HG03135 (cell line): ENCODE measurements around the gene APLP1.
"Not testable (repeated sequence)": the region's sequence is repeated elsewhere in the genome, so short reads cannot be mapped to it uniquely, and the experiment has no call there.

Source experiments
- ATAC-seq: cut with Tn5 transposase; IDR thresholded peaks from one replicate; pipeline ENCODE4 v1.9.1; 2021; ENCODE audit warnings: mild to moderate bottlenecking, moderate library complexity; ENCODE audit not compliant: unreplicated experiment

Gene APLP1

DNA sequence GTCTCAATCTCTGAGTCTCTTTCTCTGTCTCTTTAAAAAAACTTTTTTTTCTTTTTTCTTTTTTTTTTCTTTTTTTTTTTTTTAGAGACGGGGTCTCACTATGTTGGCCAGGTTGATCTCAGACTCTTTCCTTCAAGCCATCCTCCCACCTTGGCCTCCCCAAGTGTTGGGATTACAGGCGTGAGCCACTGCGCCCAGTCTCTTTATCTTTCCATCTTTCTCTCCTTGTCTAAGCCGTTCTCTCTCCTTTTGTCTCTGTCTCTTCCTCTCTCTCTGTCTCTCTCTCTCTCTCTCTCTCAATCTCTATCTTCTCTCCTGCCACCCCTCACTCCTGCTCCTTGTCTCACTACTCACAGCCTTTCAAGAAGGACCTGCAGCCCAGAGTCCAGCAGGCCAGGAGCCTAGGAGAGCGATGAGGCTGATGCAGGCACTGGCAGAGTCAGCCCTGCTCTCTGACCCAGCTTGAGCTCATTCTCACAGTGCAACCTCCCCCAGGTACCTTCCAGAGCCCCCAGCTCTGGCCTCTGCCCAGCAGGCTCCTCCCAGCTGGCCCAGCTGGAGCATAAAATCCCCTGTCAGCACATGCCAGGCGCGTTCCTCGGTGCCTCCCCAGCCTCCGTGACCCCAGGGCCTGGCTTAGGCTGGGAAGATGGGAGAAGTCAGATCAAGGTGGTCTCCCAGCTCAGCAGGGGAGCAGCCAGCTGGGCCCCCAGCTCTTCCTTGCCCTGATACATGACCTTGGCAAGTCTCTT, 16.2 kb upstream of the APLP1 start, which contains the start of gene NPHS1:
NPHS1 (minus strand) TSS at position 476 of the 752 bp plus-strand sequence. CDS start 667 bp downstream, outside the sequence.
- ATAC-seq: no peak

DNA sequence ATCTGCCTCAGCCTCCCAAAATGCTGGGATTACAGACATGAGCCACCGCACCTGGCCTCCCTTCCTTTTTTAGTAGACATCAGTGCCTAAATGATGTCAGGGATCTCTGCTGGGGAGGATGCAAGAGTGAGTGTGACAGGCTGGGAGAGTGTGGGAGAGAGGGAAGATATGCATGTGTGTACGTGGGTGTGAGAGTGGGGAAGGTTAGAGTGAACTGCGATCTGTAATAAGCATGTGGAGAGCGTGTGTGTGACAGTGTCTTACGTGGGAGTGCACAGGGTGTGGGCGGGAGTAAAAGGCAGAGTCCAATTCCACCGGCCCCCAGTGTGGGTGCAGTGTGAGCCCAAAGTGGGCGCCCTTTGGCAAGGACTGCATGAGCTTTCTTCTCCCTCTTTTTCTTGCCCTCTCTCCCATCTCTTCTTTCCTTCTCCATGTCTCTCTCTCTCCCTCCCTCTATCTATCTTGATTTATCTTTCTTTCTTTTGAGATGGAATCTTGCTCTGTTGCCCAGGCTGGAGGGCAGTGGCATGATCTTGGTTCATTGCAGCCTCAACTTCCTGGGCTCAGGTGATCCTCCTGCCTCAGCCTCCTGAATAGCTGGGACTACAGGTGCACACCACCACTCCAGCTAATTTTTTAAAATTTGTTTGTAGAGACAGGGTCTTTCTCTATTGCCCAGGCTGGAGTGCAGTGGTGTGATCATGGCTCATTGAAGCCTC, 15.2 kb upstream of the APLP1 start:
- ATAC-seq: no peak

DNA sequence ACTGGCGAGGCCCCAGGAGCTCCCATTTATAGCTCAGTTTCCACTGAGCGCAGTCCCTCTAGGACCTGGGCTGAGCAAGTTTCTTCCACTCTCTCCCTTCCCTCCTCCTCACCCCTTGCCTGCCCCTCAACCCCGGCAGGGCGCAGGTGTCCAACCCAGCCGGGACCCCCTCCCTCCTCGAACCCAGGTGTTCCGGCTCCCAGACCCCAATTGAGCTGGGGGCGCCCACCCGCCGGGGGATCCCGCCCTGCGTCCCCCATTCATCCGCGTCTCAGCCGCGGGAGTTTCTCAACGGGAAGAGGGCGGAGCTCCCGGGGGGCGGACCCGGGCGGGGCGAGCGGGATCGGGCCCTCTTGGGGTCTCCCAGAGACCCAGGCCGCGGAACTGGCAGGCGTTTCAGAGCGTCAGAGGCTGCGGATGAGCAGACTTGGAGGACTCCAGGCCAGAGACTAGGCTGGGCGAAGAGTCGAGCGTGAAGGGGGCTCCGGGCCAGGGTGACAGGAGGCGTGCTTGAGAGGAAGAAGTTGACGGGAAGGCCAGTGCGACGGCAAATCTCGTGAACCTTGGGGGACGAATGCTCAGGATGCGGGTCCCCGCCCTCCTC, 11.7 kb upstream of the APLP1 start, which contains the start of gene KIRREL2:
KIRREL2 (plus strand) TSS at position 366 of the 604 bp plus-strand sequence; CDS start at position 575, 209 bp downstream.
- ATAC-seq: no peak

DNA sequence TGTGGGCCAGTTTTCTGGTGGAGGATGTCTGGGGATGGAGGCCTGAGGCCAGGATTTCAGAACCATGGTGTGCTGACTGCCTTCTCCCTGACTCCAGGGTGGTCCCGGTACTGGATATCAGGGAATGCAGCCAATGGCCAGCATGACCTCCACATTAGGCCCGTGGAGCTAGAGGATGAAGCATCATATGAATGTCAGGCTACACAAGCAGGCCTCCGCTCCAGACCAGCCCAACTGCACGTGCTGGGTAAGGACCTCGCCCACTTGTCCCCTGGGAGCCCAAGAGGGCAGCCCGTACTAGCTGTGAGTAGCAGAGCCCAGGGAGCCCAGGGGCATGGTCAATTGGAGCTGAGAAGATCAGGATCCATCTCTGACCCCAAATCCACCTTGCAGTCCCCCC, 10.1 kb upstream of the APLP1 start:
- no peak for ATAC-seq

DNA sequence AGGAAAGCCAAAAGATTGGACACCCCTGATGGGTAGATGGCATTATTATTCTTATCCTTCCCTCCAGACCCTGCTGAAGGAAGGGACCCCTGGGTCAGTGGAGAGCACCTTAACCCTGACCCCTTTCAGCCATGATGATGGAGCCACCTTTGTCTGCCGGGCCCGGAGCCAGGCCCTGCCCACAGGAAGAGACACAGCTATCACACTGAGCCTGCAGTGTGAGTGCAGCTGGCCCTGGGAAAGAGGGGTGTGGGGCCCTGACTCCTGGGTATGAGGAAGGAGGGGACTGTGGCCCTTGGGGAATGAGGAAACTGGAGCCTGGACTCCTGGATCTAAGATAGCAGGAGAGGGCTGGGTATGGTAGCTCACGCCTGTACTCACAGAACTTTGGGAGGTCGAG, 9.0 kb upstream of the APLP1 start:
- ATAC-seq: no peak

DNA sequence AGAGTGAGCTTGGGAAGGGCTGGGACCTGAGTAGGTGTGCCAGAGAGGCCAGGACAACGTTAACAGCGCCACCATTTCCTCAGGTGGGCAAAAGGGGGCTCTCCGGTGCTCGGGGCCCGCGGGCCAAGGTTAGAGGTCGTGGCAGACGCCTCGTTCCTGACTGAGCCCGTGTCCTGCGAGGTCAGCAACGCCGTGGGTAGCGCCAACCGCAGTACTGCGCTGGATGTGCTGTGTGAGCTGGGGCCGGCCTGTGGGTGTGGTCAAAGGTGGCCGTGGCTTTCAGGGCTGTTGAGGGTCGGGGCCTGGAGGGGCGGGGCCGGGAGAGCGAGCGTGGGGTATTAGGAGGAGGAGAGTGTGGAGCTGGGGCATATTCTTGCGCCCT, 7.9 kb upstream of the APLP1 start:
- ATAC-seq: no peak

DNA sequence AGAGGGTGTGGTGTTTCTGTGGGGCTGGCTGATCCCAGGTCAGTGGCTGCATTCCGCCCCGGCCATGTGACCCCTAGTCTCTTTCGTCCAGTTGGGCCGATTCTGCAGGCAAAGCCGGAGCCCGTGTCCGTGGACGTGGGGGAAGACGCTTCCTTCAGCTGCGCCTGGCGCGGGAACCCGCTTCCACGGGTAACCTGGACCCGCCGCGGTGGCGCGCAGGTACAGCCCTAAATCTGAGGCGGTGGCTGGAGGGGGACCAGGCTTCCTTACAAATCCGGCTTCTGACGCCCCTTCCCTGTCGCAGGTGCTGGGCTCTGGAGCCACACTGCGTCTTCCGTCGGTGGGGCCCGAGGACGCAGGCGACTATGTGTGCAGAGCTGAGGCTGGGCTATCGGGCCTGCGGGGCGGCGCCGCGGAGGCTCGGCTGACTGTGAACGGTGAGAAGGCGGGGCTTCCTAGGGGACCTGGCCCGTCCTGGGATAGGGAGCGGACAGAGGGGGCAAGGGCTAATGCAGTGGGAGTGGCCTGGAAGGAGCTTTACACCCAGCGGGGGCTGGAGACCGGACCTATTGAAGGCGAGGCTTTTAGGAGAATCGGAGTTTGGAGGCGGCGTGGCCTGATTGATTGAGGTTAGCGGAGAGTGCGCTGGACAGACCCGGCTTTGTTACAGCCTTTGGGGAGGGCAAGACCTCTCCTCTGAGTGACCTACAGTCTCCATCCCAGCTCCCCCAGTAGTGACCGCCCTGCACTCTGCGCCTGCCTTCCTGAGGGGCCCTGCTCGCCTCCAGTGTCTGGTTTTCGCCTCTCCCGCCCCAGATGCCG, 7.3 kb upstream of the APLP1 start:
- ATAC-seq: no peak

DNA sequence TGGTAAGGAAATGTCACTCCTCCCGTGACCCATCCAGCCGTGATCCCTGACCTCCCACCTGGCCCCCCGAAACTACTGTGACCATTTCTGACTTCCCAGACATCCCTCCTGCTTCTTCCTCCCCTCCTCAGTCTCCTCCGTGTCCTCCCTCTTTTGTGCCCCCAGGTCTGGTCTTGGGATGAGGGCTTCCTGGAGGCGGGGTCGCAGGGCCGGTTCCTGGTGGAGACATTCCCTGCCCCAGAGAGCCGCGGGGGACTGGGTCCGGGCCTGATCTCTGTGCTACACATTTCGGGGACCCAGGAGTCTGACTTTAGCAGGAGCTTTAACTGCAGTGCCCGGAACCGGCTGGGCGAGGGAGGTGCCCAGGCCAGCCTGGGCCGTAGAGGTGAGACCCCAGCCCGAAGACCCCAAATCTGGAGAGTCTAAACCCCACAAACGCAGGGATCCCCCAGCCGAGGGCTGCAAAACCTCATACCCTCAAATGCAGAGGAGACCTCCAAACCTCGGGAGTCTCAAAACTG, 6.7 kb upstream of the APLP1 start:
- ATAC-seq: no peak

DNA sequence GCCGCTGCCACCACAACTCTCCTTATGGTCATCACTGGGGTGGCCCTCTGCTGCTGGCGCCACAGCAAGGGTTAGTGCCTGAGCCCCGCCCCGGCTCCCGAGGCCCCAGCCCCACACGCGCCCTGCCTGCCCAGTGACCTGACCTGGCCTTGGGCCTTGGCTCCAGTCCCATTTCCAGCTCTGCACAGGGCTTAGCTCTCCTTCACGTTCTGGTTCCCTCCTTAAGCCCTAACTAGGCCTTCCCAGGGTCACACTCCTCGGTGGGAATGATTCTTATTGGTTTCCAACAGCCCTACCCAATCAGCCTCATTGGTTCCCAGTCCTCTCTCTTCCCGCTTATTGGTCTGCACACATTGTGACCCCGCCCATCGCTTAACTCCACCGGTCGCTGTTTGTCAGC, 5.8 kb upstream of the APLP1 start:
- no peak for ATAC-seq

DNA sequence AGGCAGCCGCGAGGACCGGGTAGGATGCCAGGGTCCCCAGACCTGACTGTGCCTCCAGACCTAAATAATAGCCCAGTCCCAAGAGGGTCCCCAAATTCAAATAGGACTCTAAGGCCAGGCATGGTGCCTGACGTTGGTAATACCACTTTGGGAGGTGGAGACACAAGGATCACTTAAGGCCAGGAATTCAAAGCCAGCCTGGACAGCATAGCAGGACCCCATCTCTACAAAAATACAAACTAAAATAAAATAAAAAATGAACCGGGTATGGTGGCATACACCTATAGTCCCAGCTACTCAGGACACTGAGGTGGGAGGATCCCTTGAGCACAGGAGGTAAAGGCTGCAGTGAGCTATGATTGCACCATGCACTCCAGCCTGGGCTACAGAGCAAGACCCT, 5.4 kb upstream of the APLP1 start:
- no peak for ATAC-seq

DNA sequence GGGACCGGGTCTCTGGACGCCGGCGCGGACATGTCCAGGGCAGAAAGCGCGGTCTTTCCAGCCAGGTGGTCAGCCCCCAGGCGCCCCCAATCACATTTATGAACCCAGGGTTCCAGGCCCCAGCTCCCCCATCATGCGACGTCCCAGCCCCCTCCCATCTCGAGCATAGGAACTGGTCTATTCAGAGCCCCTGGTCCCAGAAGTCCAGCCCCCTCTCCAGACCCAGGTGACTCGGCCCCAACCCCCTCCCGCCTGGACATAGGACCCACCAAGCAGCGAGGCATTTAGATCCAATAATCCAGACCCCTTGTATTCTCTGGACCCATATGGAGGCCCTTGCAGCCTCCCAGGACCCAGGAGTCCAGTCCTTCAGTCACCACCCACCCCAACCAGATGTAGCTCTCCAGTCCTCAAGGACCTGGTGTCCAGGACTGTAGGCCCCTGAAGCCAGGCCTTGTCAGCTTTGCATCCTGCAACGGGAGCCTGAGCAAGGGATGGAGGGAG, 501 bp downstream of the APLP1 start:
- ATAC-seq: no peak

DNA sequence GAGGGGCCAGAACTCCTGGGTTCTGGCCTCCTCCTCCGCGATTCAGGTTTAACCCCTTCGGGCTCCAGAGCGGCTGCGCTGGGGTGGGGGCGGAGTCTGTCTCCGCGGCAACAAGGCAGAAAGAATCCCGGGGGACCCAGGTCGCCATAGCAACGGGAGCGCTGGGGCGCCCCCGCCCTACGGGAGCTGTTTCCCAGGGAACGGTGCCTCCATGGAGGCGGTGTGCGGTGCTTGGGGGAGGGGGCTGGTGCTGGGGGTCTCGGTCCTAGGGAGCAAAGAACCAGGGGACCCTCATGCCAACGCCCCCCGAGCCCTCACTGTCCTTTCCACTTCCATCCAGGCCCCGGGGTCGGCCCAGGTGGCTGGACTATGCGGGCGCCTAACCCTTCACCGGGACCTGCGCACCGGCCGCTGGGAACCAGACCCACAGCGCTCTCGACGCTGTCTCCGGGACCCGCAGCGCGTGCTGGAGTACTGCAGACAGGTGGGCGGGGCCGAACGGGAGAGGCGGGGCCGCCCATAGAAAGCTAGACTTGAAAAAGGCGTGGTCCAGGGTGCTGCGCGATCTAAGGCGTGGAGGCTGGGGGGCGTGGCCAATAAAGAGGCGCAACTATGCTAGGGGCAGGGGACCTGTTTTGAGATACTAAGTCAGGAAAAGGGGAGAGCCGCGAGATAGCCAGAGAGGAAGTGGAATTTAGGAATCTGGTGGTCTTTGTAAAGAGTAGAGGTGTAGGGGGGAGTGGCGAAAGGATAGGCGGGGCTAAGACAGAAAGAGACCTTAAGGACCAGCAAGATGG, 1.2 kb downstream of the APLP1 start:
- ATAC-seq: no peak

DNA sequence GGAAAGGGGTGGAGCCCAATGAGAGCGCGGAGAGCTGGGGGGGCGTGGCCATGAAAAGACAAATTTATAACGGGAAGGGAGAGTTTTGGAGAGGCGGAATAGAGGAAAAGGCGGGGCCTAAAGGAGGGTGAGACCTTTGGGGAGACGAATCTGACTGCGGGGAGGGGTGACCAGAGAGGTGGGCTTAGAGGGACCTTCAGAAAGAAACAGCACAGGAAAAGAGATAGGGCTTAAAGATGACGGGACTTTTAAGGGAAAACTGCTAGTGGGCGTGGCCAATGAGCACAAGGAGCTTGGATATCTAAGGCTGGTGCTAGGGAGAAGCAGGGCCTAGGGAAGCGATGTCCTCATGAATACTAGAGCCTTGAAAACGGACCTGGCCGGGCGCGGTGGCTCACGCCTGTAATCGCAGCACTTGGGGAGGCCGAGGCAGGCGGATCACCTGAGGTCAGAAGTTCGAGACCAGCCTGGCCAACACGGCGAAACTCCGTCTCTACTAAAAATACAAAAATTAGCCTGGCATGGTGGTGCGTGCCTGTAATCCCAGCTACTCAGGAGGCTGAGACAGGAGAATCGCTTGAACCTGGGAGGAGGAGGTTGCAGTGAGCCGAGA, 1.9 kb downstream of the APLP1 start:
- ATAC-seq: not testable (repeated sequence)

DNA sequence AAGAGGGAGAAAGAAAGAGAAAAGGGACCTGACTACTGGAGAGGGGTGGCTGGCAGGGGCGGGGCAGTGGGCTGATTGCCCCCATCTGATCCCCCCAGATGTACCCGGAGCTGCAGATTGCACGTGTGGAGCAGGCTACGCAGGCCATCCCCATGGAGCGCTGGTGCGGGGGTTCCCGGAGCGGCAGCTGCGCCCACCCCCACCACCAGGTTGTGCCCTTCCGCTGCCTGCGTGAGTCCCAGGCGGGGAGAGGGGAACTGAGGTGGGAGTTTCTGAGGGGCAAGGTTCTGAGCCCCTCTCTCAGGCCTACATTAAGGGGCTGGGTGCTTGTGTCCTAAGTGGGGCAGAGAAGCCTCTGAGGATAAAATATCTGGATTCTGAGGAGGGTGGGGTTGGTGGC, 2.4 kb downstream of the APLP1 start:
- ATAC-seq: no peak

DNA sequence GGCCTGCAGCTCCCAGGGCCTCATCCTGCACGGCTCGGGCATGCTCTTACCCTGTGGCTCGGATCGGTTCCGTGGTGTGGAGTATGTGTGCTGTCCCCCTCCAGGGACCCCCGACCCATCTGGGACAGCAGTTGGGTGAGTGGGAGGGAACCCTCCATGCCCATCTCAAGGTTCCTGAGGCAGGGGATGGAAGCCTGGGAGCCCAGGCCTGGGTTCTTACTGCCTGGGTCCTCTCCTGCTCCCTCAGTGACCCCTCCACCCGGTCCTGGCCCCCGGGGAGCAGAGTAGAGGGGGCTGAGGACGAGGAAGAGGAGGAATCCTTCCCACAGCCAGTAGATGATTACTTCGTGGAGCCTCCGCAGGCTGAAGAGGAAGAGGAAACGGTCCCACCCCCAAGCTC, 3.2 kb downstream of the APLP1 start:
- no peak for ATAC-seq

DNA sequence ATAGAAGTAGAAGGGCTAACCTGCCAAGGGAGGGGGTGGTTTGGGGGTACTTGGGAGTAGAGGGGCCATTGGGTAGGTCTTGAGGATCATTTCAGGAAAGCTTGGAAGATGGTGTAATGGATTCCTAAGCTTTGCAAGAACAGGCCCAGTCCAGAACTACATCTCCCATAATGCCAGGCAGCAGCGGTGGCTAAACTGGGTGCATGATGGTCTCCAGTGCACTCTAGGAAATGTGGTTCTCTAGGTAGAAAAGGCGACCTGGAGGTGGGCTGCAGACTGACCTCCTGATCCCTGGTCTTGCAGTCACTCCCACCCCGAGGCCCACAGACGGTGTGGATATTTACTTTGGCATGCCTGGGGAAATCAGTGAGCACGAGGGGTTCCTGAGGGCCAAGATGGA, 3.8 kb downstream of the APLP1 start:
- ATAC-seq: no peak

DNA sequence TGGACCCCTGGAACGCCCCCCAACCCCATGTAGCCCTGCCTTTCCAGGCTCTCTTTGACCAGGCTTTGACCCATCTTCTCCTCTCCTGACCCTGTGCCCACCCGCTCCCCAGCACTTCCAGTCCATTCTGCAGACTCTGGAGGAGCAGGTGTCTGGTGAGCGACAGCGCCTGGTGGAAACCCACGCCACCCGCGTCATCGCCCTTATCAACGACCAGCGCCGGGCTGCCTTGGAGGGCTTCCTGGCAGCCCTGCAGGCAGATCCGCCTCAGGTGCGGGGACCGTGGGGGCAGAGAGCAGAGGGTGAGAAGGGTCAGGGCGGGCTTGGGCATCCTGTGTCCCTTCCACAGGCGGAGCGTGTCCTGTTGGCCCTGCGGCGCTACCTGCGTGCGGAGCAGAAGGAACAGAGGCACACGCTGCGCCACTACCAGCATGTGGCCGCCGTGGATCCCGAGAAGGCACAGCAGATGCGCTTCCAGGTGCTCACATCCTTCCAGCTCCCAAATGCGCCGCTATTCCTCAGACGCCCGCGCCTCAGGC, 6.1 kb downstream of the APLP1 start:
- no peak for ATAC-seq

DNA sequence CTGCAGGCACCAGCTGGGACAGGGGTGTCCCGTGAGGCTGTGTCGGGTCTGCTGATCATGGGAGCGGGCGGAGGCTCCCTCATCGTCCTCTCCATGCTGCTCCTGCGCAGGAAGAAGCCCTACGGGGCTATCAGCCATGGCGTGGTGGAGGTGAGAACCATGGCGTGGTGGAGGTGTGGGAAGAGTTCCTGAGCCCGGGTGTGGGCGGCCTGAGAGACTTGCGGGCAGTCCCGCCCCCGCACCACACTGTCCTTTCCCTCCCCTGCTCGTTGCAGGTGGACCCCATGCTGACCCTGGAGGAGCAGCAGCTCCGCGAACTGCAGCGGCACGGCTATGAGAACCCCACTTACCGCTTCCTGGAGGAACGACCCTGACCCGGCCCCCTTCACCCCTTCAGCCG, 10.7 kb downstream of the APLP1 start:
- ATAC-seq: no peak

DNA sequence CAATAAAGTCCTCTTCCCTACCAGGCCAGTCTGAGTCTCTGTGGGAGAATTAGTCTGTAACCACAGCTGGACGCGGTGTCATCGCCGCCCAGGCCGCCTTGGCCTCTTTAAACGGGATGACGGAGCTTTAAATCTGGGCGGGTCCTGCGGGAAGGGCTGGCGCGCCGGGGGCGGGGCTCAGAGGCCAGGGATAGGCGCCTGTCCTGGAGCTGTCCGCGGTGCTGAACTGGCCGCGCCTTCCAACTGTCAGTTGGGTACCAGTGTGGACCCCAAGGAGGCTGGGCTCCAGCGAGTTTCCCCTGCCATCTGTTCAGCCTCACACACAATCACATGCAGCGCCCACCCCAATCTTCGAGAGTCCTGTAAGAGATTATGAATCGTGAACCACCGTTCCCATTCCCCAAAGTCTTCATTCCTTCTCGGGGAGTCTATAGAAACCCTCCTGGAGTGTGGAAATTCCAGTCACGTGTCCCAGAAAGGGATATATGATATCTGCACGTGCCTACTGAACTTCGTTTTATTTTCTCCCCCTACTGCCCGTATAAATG, 11.5 kb downstream of the APLP1 start:
- no peak for ATAC-seq
